ENCODE data around the gene HERPUD1. TPM values are rescaled to one million over a fixed set of nuclear protein-coding genes. Genes with fewer than 3 reads are reported as not detected.

The HERPUD1 gene
- total and polyA plus RNA-seq, 2 of the 13 experiments (the other 11 are each of a cell fraction or from before 2014, with no cell fraction given) = 96.2 to 323 TPM

DNA sequence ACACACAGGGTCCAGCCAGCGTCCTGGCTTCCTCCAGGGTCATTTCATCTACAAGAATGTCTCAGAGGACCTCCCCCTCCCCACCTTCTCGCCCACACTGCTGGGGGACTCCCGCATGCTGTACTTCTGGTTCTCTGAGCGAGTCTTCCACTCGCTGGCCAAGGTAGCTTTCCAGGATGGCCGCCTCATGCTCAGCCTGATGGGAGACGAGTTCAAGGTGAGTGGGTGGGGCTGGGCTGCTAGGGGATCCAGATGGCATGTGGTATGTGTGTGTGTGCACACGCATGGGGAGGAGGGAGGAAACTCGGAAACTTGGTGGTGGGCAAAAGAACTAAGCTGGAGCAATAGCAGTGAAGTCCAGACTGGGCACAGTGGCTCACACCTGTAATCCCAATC, 41.4 kb downstream of the HERPUD1 start (continued):
- TF ChIP-seq, protein P1, sequence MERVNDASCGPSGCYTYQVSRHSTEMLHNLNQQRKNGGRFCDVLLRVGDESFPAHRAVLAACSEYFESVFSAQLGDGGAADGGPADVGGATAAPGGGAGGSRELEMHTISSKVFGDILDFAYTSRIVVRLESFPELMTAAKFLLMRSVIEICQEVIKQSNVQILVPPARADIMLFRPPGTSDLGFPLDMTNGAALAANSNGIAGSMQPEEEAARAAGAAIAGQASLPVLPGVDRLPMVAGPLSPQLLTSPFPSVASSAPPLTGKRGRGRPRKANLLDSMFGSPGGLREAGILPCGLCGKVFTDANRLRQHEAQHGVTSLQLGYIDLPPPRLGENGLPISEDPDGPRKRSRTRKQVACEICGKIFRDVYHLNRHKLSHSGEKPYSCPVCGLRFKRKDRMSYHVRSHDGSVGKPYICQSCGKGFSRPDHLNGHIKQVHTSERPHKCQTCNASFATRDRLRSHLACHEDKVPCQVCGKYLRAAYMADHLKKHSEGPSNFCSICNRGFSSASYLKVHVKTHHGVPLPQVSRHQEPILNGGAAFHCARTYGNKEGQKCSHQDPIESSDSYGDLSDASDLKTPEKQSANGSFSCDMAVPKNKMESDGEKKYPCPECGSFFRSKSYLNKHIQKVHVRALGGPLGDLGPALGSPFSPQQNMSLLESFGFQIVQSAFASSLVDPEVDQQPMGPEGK (CRISPR knock-in tag; IDR thresholded peaks at IDR 0.05) = 0 out of 2 replicates have a peak, but pooled peaks have one; percentile 34
- TF ChIP-seq ATF7 (IDR thresholded peaks at IDR 0.05) (no peak), ATF7 (CRISPR knock-in tag; IDR thresholded peaks at IDR 0.05) (no peak), HDAC6 (IDR thresholded peaks at IDR 0.05; ENCODE audit: low read depth, low read length) (no peak), ZNF577 (CRISPR knock-in tag; IDR thresholded peaks at IDR 0.05; ENCODE audit: borderline replicate concordance, low read depth) (no peak), SOX13 (IDR thresholded peaks at IDR 0.05) (no peak), SOX13 (CRISPR knock-in tag; conservative IDR thresholded peaks at IDR 0.05 in 1 of 2, IDR thresholded peaks at IDR 0.05 in 1 of 2) (no peak), ZNF274 (CRISPR knock-in tag; IDR thresholded peaks at IDR 0.05) (0 out of 2 replicates have a peak, but pooled peaks have one; percentile 51), REPIN1 (CRISPR knock-in tag; IDR thresholded peaks at IDR 0.05; ENCODE audit: borderline replicate concordance, low read depth) (no peak), ZFX (CRISPR knock-in tag; IDR thresholded peaks at IDR 0.05; ENCODE audit: low read depth) (no peak; the same call in 1 of the 2 replicates), MAFK (conservative IDR thresholded peaks at IDR 0.05 in 1 of 2, IDR thresholded peaks at IDR 0.05 in 1 of 2; ENCODE audit: low read length in 2 of 2) (no peak), GATAD2A (CRISPR knock-in tag; IDR thresholded peaks at IDR 0.05) (peak; percentile 58; the same call in 1 of the 2 replicates), FOSL2 (CRISPR knock-in tag; IDR thresholded peaks at IDR 0.05) (0 out of 2 replicates have a peak, but pooled peaks have one; percentile 16), SNAI1 (CRISPR knock-in tag; IDR thresholded peaks at IDR 0.05; ENCODE audit: borderline replicate concordance) (no peak), ZNF17 (CRISPR knock-in tag; IDR thresholded peaks at IDR 0.05) (no peak), ATRX (CRISPR knock-in tag; IDR thresholded peaks at IDR 0.05; ENCODE audit: borderline replicate concordance) (no peak), HOXA3 (CRISPR knock-in tag; IDR thresholded peaks at IDR 0.05) (peak; percentile 61; the same call in 1 of the 2 replicates), FOXO1 (CRISPR knock-in tag; IDR thresholded peaks at IDR 0.05) (0 out of 2 replicates have a peak, but pooled peaks have one; percentile 33), SMYD3 (CRISPR knock-in tag; IDR thresholded peaks at IDR 0.05) (no peak; the same call in 1 of the 2 replicates), SP4 (CRISPR knock-in tag; IDR thresholded peaks at IDR 0.05) (no peak), MIER3 (CRISPR knock-in tag; IDR thresholded peaks at IDR 0.05; ENCODE audit: borderline replicate concordance) (no peak; the same call in 1 of the 2 replicates)
- TF ChIP-seq, protein P2, sequence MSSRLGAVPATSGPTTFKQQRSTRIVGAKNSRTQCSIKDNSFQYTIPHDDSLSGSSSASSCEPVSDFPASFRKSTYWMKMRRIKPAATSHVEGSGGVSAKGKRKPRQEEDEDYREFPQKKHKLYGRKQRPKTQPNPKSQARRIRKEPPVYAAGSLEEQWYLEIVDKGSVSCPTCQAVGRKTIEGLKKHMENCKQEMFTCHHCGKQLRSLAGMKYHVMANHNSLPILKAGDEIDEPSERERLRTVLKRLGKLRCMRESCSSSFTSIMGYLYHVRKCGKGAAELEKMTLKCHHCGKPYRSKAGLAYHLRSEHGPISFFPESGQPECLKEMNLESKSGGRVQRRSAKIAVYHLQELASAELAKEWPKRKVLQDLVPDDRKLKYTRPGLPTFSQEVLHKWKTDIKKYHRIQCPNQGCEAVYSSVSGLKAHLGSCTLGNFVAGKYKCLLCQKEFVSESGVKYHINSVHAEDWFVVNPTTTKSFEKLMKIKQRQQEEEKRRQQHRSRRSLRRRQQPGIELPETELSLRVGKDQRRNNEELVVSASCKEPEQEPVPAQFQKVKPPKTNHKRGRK (CRISPR knock-in tag; IDR thresholded peaks at IDR 0.05) = no peak
- TF ChIP-seq, protein P3, sequence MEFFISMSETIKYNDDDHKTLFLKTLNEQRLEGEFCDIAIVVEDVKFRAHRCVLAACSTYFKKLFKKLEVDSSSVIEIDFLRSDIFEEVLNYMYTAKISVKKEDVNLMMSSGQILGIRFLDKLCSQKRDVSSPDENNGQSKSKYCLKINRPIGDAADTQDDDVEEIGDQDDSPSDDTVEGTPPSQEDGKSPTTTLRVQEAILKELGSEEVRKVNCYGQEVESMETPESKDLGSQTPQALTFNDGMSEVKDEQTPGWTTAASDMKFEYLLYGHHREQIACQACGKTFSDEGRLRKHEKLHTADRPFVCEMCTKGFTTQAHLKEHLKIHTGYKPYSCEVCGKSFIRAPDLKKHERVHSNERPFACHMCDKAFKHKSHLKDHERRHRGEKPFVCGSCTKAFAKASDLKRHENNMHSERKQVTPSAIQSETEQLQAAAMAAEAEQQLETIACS (CRISPR knock-in tag; IDR thresholded peaks at IDR 0.05) = no peak
- TF ChIP-seq, protein P4, sequence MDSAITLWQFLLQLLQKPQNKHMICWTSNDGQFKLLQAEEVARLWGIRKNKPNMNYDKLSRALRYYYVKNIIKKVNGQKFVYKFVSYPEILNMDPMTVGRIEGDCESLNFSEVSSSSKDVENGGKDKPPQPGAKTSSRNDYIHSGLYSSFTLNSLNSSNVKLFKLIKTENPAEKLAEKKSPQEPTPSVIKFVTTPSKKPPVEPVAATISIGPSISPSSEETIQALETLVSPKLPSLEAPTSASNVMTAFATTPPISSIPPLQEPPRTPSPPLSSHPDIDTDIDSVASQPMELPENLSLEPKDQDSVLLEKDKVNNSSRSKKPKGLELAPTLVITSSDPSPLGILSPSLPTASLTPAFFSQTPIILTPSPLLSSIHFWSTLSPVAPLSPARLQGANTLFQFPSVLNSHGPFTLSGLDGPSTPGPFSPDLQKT (CRISPR knock-in tag; IDR thresholded peaks at IDR 0.05; ENCODE audit: borderline replicate concordance) = no peak
